ENCODE data around the gene LRBA.

The LRBA gene

DNA sequence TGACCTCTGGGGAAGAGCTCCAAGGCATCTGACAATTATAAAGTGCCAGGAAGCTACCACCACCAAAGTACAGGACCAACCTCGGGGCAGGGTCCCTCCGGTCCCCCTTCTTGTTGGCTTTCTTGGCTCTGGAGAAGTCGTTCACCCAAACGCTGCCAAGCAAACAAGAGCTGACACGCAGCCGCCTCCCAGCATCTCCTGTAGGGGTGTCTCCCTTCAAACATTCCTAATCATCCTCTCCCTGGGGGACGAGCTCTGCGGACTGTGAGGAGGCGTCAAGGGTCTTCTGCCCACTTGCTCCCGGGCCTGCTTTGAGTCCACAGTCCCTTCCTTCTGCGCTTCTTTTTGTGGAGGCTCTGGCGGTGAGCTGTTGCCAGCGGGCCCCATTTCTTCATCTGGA is 592.0 kb downstream of the LRBA start:
- Histone ChIP-seq H3K27ac (no peak overlapping the region), H3K4me3 (no peak overlapping the region)
- no peak for DNase-seq (ENCODE audit: low spot score)
- TF ChIP-seq, protein P1, sequence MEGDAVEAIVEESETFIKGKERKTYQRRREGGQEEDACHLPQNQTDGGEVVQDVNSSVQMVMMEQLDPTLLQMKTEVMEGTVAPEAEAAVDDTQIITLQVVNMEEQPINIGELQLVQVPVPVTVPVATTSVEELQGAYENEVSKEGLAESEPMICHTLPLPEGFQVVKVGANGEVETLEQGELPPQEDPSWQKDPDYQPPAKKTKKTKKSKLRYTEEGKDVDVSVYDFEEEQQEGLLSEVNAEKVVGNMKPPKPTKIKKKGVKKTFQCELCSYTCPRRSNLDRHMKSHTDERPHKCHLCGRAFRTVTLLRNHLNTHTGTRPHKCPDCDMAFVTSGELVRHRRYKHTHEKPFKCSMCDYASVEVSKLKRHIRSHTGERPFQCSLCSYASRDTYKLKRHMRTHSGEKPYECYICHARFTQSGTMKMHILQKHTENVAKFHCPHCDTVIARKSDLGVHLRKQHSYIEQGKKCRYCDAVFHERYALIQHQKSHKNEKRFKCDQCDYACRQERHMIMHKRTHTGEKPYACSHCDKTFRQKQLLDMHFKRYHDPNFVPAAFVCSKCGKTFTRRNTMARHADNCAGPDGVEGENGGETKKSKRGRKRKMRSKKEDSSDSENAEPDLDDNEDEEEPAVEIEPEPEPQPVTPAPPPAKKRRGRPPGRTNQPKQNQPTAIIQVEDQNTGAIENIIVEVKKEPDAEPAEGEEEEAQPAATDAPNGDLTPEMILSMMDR (IDR thresholded peaks at IDR 0.05) = no peak

DNA sequence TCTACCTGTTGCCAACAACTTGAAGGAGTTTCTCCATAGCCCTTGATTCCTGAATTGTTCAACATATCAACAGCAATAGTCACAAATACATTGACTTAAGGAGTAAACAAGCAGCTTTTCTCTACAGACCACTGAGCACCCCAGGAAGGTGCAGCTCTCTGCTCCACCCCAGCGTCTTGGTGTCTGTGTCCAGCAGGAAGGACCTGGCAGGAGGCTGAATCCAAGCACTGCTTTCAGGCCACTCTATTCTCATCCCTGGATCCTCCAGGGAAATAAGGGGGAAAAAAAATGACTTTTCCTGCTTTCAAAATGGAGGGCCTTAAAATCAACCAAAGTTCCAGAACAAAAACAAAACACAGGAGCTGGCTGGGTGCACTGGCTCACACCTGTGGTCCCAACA is 593.5 kb downstream of the LRBA start:
- TF ChIP-seq, protein P1 (IDR thresholded peaks at IDR 0.05) = no peak

DNA sequence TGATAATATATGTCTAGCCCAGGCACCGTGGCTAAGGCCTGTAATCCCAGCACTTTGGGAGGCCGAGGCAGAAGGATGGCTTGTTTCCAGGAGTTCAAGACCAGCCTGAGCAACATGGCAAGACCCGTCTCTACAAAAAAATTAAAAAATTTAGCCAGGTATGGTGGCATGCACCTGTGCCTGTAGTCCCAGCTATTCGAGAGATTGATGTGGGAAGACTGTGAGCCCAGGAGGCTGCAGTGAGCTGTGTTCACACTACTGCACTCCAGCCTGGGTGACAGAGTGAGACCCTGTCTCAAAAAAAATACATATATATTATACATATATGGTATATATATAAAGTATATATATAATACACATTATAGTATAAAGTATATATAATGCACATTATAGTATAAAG is 595.1 kb downstream of the LRBA start:
- no peak overlapping the region for H3K4me3 ChIP-seq
- H3K27ac ChIP-seq = no peak overlapping the region
- no peak for DNase-seq (ENCODE audit: low spot score)
- TF ChIP-seq, protein P1 (IDR thresholded peaks at IDR 0.05) = no peak

More for the DNA sequence above, 593.5 kb downstream of the LRBA start:
- Histone ChIP-seq H3K4me3 (no peak overlapping the region), H3K27ac (no peak overlapping the region)
- DNase-seq (ENCODE audit: low spot score) = no peak

DNA sequence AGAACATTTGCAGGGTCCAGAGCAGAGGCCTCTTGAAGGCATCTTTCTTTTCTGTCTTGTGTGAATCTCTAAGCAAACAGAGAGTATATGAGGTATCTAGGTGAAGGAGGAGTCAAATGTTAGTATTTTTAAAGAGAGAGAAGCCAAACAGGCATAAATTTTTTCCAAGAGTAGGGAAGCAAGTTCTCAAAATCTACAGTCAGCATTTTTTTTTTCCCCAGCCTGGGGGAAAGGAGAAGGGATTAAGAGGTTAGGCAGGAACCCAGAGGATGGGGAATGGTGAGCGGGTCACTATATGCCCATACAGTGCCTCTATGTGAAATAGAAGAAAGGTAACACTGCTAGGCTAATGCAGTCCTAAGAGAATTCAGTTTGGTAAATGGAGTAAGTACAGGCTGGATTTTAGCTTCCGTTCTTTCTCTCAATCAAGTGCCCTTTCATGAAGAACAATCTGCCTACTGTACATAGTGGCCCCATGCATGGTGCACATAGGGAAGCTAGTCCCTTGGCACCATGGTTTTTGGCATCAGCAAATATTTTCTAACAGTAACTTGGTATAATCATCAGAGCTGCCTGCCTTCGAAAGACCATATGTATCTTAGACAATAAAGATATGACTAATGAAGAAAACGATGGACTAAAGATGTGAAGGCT is 596.2 kb downstream of the LRBA start:
- TF ChIP-seq, protein P1 (IDR thresholded peaks at IDR 0.05) = no peak
- no peak overlapping the region for H3K4me3 ChIP-seq
- no peak for DNase-seq (ENCODE audit: low spot score)
- H3K27ac ChIP-seq = no peak overlapping the region

DNA sequence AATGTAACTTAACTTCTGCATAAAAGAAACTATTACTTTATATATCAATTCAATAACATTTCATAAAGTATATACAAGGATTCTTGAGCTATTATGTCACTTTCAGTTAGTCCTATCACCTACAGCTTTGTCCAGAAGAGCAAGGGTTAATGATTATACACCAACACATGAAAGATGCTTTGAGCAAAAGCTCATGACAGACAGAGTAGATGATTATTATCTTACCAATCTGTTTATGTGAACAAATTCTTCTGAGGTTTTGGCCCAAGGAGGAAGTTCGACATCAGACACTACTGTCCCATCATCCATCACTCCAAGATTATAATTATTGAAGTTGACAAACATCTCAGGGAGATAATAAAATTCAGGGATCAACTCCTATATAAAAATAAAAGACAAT is 599.9 kb downstream of the LRBA start:
- DNase-seq (ENCODE audit: low spot score) = no peak
- Histone ChIP-seq H3K27ac (no peak overlapping the region), H3K4me3 (no peak overlapping the region)
- TF ChIP-seq, protein P1 (IDR thresholded peaks at IDR 0.05) = no peak

DNA sequence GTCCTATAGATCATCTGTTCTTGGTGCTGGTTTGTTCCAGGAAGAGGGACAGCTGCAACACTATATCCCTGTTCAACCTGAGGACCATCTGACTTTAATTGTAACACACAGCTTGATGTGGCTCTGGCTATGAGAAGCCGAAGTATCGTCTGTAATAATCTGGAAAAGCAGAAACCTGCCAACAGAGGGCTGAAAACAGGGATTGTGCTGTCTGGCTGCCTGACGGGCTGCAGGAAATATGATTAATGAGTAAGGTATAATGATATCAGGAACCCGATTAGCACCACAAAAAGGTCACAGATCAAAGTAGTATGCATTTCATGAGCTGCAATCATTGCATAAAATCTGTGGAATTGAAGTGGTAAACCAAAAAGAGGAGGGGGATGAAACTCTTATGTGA is 603.6 kb downstream of the LRBA start:
- no peak for DNase-seq (ENCODE audit: low spot score)
- H3K27ac ChIP-seq = no peak overlapping the region
- TF ChIP-seq, protein P1 (IDR thresholded peaks at IDR 0.05) = no peak
- no peak overlapping the region for H3K4me3 ChIP-seq

DNA sequence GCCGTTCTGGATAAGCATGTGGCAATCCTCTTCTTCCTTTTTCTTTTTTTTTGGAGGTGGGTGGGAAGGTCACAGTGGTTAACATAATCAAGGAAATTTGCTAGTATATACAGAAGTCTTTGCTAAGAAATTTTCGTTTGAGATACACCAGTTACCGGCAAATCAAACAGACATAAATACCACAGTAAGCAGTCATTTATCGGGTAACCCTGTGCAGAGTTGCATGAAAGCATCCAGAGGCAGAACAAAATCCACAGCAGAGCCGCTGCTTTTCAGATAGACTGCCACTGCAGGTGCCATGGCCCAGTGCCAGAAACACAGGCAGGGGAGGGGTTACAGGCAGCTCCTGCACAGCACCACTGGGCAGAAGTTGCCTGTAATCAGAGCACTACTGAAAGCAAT is 612.2 kb downstream of the LRBA start:
- no peak for DNase-seq (ENCODE audit: low spot score)
- TF ChIP-seq, protein P1 (IDR thresholded peaks at IDR 0.05) = no peak

More for the DNA sequence above, 612.2 kb downstream of the LRBA start:
- Histone ChIP-seq H3K4me3 (no peak overlapping the region), H3K27ac (no peak overlapping the region)
